HPDE6-E6E7 (cell line): ENCODE data around the gene SLC50A1.

Experiments
- DNase-seq: peaks from one replicate; pipeline ENCODE4 v3.0.0; 2011; ENCODE audit warnings: missing footprints; ENCODE audit errors: extremely low spot score

SLC50A1 gene

DNA sequence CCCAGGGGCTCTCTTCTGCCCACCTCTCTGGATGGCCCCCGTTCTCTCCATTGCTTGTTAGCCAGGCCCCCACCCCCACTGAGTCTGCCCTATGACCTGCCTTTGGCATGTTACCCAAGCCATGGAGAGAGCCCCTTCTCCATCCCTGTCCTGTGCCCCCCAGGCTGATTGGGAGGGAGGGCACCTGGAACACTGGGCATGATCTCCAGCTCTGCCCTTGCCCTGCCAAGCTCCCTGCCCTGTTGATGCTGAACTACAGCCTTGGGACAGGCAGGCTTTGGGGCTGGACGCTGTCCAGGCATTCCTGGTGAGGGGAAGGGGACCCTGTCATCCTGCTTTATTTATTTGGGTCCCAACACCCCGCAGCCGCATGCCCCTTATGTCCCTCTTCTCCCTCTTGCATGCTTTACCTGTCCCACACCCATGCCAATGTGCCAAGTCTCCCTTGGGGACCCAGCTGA is 48.7 kb downstream of the SLC50A1 start:
- no peak for DNase-seq

DNA sequence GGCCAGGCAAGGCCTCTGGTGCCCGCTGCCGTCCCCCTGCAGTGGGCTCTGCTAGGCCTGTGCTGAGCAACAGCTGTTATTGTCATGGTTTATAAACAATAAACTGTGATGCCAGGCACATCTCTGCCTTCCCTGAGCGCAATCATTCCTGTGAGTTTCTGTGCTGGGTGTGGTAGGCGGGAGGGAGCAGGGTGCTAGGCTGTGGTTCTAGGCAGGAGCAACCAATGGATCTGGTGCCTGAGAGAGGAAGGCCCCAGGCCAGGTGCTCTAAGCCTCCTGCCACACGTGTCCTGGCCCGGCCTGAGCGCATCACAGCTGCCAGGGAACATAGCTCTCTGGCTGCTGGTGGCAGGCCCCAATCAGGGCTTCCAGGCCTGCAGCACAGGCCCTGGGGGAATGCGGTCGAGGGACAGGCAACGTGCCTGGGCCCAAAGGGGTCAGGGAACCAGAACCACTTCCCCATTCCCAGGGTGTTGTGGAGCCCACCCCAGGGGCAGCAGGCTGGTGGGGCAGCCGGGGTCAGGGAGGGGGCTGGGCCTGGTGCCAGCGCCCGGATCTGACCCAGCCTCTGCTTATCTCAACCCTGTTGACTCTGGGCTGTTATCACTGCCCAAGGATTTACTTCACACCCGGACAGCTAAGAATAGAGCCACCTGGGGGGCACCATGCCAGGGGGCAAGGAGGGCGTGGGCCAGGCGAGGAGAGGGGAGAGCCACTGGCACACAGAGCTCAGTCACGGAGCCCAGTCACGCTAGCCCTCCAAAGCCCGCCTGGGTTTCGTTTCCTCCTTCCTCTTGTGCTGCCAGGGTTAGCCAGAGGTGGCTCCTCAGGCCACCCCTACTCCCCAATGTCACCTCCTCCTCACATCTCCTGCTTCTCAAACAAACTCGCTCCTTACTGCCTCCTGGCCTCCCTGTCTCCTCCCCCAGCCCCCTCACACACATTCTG is 49.5 kb downstream of the SLC50A1 start:
- DNase-seq, result no peak

DNA sequence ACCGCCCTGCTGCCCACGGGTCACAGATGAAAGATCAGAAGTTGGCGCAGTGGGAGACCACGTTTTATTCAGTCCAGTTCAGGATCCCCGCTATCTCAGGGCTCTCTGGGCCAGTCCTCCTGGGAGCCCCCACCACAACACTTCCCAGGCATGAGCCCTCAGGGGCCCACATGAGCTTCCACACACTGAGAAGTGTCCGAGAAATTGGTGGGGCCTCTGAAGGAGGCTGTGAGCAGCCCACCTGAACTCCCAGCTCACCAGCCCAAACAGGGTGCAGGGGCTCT is 50.1 kb downstream of the SLC50A1 start:
- DNase-seq, result no peak

DNA sequence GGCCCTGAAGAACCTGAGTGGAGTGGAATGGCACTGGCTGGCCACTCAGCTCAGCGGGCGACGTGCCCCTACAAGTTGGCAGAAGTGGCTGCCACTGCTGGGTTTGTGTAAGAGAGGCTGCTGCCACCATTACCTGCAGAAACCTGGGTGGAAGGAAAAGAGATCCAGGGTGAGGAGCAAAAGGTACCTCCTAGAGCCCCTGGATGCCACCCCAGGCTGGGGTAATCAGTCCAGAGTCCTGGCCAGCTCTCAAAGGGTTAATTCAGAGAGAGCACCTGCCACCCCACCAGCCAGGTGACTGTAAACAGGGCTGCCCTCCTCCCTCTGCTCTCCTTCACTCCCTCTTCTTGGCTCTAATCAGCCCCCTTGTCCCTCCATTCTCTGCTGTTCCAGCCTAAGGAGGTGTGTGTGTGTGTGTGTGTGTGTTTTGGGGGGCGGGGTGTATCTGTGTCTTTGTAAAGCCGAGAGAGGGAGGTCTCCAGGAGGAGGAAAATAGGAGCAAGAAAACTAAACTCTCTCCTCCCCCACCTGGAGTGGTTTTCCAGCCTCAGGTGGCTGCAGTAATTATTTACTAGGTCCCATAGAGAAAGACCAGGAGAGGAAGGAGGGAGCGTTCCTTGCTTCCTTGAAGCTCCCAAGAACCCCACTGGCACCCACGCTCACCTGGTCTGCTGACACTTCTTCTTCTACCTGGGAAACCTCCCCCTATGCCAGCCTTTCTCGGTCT is 50.6 kb downstream of the SLC50A1 start:
- no peak for DNase-seq

DNA sequence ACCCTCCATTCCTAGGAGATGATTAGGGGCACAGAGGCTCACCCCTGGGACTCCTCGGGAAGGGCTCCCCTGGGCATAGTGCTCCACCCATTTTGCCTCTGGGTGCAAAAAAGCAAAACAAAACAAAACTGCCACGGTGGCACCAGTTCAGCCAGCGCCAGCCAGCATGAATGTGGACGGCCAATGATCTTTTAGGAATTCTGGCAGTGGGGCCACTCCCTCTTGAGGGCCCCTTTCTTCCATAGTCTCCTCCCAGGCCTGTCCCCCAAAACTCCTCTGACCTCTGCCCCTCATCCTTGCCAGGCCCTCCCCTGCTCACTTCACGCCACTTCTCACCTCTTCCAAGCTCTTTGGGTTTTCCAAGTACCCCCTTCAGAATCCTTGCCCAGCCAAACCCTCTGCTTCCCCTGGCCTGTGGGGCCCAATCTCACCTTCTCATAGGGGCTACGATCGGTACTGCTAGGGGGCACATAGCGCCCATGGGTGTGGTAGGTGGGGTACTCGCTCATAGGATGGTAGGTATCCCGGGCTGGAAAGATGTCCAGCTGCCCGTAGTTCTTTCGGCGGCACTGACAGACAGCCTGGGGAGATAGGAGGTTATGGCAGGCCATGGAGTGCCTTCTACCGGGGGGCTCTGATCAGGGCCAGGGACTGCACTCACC is 51.3 kb downstream of the SLC50A1 start:
- DNase-seq, result no peak

DNA sequence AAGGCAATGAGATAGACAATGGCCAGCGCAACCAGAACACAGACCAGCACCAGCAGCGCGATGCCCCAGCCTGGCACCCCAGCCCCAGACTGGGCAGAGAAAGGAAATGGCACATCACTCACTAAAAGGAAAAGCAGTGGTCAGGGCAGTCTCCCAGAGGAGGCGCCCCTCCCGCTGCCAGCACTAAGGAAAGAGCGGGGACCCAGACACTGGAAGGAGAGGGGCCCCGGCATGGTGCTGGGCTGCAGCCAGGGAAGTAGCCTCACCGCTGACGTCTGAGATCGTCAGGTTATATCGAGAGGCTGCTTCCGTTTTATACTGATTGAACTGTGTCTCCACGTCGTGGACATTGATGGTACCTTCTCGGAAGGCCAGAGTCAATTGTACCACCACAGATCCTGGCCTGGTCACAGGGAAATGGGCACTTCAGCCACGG is 51.8 kb downstream of the SLC50A1 start:
- no peak for DNase-seq

DNA sequence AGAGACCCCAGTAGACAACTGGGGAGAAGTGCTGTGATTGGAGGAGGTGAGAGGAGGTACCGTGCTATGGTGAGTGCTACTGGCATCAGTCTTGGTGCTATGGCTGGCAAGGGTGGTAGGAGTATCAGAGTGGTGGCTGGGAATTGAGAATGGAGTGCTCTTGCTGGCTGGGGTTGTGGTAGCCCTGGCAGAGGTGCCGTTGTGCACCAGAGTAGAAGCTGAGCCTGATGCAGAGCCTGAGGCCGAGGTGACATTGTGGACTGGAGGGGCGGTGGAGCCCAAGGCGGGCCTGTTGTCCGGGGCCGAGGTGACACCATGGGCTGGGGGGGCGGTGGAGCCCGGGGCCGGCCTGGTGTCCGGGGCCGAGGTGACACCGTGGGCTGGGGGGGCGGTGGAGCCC is 52.6 kb downstream of the SLC50A1 start:
- DNase-seq, result no peak
